ENCODE results near the gene SIRT1.
"Not testable (repeated sequence)": the region's sequence is repeated elsewhere in the genome, so short reads cannot be mapped to it uniquely, and the experiment has no call there.

SIRT1 gene

DNA sequence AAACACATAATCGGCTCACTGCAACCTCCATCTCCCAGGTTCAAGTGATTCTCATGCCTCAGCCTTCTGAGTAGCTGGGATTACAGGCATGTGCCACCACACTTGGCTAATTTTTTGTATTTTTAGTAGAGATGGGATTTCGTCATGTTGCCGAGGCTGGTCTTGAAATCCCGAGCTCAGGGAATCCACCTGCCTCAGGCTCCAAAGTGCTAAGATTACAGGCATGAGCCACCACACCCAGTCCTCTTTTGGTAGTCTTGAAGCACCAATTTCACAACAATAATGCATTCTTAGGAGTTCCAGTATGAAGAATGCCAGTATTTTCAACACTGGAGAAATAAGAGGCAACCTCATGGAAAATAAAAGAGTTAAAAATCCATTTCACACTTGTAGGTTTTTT, 81.6 kb downstream of the SIRT1 start:
- DNase-seq: not testable (repeated sequence)
